GM15510 (cell line): Measurements from ENCODE around the gene KIF26B.

Experiments
- POLR2A ChIP-seq: IDR thresholded peaks from 3 replicates; pipeline ENCODE4 v1.6.1; 2011; ENCODE audit warnings: borderline replicate concordance; ENCODE audit not compliant: insufficient read length; ENCODE audit errors: extremely low read depth

Gene KIF26B

DNA sequence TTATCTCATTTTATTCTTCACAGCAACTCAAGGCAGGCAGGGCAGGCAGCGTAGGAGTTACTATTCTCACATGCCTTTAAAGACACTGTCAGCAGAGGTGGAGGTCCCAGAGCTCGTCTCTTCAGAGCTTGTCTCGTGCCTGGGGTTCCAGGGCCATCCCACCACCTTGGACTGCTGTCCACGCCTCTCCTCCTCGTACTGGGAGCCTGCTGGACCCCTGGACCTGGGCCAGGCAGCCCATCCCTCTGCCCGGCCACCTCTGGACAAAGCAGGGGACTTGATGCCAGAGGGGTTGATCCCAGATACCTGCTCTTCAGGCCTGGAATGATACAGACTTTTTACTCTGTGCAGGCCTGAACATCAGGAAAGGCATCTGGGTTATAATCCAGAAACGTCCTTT is 546.8 kb downstream of the KIF26B start:
- no peak for TF ChIP-seq POLR2A

- TF ChIP-seq POLR2A = no peak
These were observed 547.6 kb downstream of the KIF26B start for GRCh38 chr1:245702346-245702745.

- no peak for TF ChIP-seq POLR2A
These were observed 549.6 kb downstream of the KIF26B start for GRCh38 chr1:245704341-245704740.

GRCh38 chr1:245704765-245705164 is 550.0 kb downstream of the KIF26B start:
- no peak for TF ChIP-seq POLR2A

GRCh38 chr1:245707941-245708340 is 553.2 kb downstream of the KIF26B start:
- no peak for TF ChIP-seq POLR2A

DNA sequence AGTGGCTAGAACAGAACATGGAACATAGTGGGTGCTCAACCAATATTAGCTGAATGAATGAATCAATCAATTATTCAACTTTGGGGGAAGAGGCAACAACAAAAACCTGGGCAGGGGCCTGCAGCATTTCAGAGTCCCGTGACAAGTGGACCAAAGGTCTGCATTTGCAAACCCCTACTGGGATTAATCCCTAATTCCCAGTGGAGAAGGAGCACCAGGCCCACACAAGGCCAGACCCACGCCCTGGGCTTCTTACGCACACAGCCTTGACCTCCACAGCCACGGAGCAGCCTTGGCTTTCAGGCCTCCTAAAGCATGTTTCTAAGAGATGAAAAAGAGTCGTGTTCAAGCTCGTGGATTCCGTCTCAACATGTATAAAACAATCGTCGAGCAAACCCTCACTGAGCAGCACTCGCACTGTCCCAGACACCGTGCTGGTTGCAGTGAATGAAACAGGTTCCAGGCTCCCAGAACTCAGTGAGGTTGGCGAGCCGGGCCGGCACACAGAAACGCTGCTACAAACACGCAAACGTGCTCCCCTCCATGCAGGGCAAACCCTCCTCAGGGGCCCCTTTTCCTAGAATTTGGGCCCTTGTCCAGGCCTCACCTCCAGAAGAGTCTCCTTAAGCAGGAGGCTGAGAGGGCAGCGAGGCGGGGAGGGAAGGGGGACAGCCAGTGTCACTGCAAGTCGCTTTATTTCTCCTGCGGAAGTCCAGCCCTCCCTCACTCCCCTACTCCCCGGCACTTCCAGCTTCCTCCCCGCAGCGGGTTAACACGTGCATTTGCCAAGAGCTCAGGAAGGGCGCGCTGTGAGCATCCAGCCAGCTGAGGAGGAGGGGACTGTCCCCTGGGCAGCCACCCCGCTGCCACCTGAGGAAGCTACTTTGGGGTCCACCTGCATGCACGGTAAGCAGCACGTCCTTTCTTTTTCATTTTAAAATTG is 556.4 kb downstream of the KIF26B start:
- TF ChIP-seq POLR2A = no peak

GRCh38 chr1:245715291-245715701 is 560.5 kb downstream of the KIF26B start:
- TF ChIP-seq POLR2A = no peak

DNA sequence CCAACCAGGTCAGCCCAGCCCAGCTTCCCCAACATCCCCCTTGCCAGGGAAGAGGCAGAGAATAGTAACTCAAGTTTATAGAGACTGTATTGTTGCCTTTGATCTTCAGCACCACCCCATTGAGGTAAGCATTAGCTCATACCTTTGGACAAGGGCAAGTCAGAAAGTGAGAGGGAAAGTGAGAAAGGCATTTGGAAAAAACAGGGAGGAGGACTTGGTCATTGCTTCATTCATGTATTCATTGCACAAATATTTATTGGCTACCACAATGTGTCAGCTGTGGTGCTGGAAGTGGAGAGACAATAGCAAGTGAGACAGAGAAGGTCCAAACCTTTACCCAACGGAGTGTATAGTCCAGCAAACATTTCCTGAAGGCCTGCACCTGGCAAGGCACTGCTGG is 561.2 kb downstream of the KIF26B start:
- no peak for TF ChIP-seq POLR2A

DNA sequence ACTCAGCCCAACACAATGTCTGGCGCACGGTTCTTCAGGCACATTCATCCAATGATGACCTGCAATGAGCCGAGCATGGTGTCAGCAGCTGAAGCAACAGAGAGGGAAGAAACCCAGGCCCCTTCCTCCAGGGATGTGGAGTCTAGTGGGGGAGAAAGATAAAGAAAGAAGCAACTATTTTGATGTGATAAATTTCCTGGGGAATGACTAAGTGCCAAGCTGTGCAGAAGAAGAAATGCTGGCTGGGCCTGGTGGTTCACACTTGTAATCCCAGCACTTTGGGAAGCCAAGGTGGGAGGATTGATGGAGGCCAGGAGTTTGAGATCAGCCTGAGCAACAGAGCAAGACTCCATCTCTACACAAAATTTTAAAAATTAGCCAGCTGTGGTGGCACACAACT is 561.8 kb downstream of the KIF26B start:
- no peak for TF ChIP-seq POLR2A

GRCh38 chr1:245717611-245718010 is 562.8 kb downstream of the KIF26B start:
- TF ChIP-seq POLR2A = no peak

- TF ChIP-seq POLR2A = no peak
These were observed 563.3 kb downstream of the KIF26B start for GRCh38 chr1:245718123-245718522.

DNA sequence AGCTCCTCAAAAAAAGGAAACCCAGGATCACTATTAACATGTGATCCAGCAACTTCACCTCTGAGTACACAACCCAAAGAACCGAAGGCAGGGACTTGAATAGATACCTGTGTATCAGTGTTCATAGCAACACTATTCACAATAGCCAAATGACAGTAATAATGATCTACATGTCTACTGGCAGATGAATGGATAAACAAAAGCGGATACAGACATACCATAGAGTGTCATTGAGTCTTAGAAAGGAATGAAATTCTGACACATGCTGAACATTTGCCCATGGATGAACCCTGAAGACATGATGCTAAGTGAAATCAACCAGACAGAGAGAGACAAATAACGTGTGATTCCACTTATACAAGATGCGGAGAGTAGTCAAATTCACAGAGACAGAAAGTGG is 564.2 kb downstream of the KIF26B start:
- no peak for TF ChIP-seq POLR2A

GRCh38 chr1:245721488-245721887 is 566.7 kb downstream of the KIF26B start:
- TF ChIP-seq POLR2A = no peak

DNA sequence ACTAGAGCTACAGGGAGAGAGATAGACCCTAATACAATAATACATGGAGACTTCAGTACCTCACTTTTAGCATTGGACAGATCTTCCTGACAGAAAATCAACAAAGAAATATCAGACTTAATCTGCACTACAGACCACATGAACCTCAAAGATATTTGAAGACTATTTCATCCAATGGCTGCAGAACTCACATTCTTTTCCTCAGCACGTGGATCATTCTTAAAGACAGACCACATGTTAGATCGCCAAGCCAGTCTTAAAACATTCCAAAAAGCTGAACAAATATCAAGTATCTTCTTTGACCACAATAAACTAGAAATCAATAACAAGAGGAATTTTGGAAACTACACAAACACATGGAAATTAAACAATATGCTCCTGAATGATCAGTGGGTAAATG is 576.0 kb downstream of the KIF26B start:
- TF ChIP-seq POLR2A = no peak

DNA sequence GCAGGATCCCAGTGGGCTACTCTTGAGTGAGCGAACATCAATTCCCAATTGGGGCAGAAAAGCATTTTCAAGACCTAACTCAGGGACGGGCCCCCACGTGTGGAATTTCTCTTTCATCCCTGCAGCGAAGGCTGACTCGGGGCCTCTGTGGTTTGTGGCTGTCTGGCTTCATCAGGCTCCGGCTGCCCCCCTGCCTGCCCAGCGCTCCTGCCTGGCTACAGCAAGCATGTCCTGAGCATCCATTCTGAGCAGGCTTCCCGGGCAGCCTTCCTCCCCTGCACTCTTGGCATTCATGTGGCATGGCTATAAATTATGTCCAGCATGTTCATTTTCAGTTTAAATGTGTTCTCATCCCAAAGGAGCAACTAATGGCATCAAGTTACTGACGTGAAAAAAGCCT is 588.1 kb downstream of the KIF26B start:
- no peak for TF ChIP-seq POLR2A

GRCh38 chr1:245748240-245748639 is 593.5 kb downstream of the KIF26B start:
- no peak for TF ChIP-seq POLR2A
